GM21825 (cell line): ENCODE measurements around the gene BCAS4.
"Not testable (repeated sequence)": the region's sequence is repeated elsewhere in the genome, so short reads cannot be mapped to it uniquely, and the experiment has no call there.

Experiments used
- ATAC-seq: cut with Tn5 transposase; IDR thresholded peaks from one replicate; pipeline ENCODE4 v1.9.1; 2021; ENCODE audit warnings: mild to moderate bottlenecking, moderate library complexity; ENCODE audit not compliant: unreplicated experiment

BCAS4 gene

GRCh38 chr20:50794846-50795634 lies at the start of gene BCAS4:
TSS of gene BCAS4 (plus strand) at chr20:50795061. CDS start at chr20:50795084, 23 bp downstream.
- ATAC-seq, result peak; percentile 65

GRCh38 chr20:50745634-50746137 lies 49.2 kb upstream of the BCAS4 start:
- ATAC-seq, result no peak

DNA sequence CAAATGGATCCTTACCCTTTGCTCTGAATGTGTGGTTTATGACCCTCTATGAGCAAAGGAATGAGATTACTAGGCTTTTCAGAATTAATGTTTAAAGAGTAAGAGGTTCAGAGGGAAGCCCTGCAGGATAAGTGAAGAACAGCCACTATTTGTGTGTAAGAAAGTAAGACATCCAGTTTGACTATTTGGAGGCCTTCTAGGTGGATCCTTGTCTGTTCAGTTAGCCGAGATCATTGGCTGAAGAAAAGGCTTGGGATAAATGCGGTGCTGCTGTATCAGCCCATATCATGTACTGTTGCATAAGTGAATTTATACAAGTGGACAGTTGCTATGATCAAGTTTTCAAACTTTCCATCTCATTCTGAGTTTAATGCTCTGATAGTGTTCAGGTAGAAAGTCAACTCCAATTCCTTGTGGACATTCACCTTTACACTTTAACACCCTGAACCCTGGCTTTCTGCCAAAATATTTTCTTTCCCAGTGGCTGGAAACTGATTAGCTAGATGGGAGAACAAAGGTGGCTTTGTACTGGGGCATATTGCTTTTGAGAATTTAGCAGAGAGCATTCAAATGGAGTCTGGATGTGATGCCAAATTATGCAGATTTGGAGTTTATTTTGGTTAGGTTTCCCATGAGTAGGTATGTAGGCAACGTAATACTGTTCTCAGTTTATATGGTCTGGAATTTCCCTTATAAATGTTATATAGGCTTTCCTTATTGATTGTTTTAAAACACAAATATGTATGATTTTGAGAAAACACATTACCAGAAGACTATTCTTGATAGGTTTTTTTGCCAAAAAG lies 48.5 kb upstream of the BCAS4 start:
- ATAC-seq, result no peak

DNA sequence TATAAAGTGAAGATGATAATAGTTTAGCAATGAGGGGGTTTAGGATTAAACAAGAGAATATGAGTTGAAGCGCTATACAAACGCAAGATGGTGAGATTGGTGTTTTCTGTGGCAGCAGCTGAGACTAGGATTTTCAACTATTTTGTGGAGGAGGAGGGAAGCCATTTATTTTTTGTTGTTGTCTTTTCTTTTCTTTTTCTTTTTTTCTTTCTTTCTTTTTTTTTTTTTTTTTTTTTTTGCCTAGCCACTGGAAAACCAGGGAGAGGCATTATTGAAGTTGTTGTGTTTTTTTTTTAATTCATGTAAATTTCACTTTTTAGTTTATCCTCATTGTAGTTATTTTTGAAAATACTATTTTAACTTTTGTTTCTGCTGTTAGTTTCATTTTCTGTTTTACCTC lies 47.6 kb upstream of the BCAS4 start:
- ATAC-seq, result no peak

GRCh38 chr20:50750145-50750671 lies 44.7 kb upstream of the BCAS4 start:
- ATAC-seq, result no peak

GRCh38 chr20:50753152-50753551 lies 41.7 kb upstream of the BCAS4 start:
- no peak for ATAC-seq

DNA sequence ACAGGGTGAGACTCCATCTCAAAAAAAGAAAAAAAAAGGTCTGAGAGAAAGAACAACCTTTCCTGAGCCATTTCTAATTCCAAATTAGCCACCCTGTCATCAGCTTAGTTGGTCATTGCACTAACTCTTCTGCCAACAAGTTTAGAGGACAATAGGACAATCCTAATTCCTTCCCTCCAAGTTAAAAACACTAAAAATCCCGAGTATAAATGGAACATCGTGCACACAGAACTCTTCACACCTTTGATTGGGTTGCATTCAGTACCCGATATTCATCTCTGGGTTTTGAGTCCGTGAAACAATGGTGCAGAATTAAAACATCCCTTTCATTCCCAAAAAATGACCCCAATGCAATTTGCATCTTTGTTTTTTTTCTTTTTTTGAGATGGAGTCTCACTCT lies 40.4 kb upstream of the BCAS4 start:
- ATAC-seq, result no peak

DNA sequence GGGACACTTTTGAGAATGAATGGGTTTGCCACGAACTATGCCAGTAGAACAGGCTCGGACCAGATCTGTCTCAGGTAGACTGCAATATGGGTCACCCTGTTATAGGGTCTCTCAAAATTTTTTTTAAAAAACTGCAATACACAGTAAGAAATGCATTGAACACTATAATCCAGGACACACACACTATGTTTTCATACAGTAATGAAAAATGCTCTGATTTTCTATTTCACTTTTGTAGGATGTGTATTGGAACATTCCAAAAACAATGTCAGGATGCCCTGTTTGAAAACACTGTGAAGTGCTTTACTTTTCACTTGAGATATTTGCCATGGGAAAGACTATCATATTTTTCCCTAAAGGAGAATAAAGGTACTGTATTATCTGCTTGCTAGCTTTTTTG lies 38.4 kb upstream of the BCAS4 start:
- no peak for ATAC-seq

DNA sequence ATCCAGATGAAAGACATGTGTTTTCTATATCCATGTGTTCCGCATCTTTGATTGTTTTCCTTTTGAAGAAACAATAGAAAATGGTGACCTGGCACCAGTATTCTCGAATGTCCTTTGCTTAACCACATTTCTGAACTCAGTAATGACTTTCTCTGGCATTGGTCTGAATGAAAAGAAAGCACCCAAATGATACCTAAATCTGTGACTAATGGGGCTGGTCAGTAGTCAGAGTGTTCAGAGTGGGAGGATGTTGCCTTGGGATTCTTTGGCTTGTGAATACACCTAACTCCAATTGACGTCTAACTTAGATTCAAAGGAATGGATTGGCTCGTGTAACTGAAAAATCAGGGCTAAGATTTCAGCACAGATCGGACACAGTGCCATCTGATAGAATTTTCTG lies 36.4 kb upstream of the BCAS4 start:
- ATAC-seq, result no peak

DNA sequence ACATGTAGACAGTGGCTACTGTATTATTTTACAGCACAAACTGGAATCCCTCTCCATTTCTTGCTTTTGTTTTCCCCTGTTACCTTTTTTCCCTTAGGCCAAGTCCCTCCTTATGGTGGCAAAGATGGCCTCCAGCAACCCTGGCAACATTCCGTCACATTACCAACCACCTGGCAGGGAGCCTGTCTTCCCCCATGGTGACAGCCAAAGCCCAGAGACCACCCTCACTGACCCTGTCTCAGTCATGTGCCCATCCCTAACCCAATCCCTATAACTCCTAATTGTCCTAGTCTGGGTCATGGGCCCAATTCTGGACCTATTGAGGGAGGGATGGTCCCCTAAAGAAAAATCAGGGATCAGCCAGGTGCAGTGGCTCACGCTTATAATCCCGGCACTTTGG lies 35.9 kb upstream of the BCAS4 start:
- ATAC-seq, result no peak

DNA sequence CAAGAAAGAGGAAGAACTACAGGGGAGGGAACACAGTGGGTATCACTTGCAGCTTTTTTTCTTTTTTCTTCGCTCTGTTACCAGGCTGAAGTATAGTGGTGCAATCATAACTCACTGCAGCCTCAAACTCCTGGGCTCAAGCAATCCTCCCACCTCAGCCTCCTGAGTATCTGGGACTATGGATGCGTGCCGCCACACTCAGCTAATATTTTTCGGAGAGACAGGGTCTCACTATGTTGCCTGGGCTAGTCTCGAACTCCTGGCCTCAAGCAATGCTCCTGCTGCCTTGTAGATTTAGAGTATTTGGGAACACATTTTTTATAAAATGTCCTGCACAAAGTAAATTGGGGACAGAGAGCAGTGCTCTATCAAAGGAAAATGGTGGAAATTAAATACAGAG lies 35.2 kb upstream of the BCAS4 start:
- ATAC-seq, result no peak

DNA sequence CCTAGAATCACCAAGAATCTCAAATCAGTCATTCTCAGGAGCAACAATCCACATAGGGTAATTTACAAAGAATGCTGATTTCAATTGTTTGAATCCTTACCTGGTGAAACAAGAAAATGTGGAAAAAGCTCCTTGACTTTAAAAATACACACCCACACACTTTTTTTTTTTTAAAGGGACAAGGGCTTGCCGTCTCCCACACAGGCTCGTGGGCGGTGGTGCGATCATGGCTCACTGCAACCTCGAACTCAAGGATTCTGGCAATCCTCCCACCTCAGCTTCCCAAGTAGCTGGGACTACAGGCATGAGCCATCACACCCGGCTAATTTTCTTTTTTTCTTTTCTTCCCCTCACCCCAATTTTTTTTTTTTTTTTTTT lies 32.8 kb upstream of the BCAS4 start:
- ATAC-seq, result no peak

DNA sequence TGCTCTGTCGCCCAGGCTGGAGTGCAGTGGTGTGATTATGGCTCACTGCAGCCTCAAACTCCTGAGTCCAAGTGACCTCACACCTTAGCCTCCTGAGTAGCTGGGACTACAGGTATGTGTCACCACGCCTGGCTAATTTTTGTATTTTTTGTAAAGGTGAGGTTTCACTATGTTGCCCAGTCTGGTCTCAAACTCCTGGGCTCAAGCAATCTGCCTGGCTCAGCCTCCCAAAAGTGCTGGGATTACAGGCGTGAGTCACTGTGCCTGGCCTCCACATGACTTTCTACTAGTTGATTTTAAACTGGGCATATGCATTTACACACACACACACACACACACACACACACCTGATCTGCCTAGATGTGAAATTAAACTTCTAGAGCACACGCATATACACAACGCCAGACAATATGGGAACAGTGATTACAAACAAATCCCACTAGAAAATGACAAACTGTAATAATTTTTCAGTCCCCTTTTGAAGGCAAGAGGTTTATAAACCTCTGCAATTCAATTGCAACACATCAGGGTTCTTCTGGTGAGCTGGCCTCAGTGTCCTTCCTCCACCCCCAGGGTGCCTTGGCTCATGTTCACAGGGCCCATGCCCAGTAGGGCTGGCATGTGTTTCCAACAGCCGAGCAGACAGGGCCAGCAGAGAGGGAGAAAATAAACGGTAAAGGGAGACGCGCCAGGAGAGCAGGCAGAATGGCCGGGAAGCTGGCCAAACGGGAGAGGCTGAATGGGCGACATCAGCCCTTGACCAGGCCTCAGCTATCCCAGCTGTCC lies 32.2 kb upstream of the BCAS4 start:
- ATAC-seq, result no peak

DNA sequence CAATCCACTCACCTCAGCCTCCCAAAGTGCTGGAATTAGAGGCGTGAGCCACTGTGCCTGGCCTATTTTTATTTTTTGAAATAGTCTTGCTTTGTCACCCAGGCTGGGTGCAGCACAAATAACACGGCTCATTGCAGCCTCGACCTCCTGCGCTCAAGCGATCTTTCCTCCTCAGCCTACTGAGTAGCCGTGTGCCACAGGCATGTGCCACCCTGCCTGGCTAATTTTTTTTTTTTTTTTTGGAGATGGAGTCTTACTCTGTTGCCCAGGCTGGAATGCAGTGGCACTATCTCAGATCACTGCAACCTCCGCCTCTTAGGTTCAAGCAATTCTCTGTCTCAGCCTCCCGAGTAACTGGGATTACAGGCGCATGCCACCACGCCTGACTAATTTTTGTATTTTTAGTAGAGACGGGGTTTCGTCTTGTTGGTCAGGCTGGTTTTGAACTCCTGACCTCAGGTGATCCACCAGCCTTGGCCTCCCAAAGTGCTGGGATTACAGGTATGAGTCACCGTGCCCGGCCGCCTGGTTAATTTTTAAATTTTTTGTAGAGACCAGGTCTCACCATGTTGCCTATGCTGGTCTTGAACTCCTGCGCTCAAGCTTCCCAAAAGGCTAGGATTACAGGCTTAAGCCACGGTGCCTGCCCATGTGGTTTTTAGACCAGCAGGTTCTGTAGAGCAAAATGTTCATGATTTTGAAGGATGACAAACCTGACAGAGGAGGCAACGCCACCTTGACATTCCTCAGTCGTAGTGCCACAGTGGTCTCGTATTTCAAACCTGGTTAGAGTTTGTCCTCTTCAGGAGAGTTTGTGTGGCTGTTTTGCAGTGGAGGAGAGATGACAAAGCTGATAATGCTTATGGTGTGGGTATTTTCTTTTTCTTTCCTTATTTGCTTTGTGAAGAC lies 31.1 kb upstream of the BCAS4 start:
- not testable (repeated sequence) for ATAC-seq

DNA sequence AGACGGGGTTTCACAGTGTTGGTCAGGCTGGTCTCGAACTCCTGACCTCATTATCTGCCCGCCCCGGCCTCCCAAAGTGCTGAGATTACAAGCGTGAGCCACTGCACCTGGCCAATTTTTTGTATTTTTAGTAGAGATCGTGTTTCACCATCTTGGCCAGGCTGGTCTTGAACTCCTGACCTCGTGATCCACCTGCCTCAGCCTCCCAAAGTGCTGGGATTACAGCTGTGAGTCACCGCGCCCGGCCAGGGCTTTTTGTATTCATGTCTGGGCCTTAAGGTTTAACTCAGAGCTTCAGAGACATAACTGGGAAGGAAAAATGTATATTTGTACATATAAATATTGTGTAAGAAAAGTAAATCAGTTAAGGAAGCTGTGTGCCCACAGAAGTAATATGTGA lies 29.6 kb upstream of the BCAS4 start:
- ATAC-seq, result not testable (repeated sequence)

GRCh38 chr20:50765674-50766073 lies 29.2 kb upstream of the BCAS4 start:
- ATAC-seq, result no peak

GRCh38 chr20:50766955-50767809 lies 27.7 kb upstream of the BCAS4 start:
- not testable (repeated sequence) for ATAC-seq

- ATAC-seq, result not testable (repeated sequence)
Measured at GRCh38 chr20:50768991-50769390, 25.9 kb upstream of the BCAS4 start.

DNA sequence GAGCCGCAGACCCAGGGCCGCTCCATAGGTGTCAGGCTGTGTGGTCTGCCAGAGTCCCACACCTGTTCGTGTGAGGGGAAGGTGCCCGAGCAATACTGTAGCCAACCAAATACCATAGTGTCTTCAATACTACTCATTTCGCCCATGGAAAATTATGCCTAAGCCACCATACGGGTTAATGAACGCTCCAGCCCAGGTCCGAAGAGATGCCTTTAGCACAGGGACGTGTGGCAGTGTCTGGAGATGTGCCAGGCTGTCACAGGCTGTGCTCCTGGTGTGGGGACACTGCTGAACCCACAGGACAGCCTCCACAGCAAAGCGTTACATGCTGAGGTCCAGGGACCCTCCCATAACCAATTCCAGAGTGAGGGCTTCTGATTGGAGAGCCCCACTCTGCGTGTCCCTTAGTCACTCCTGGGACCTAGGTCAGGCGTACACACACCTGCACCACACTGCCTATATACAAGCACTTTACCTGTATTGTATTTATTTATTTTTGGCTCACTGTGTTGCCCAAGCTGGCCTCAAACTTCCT lies 25.2 kb upstream of the BCAS4 start:
- ATAC-seq, result not testable (repeated sequence)
